ENCODE results near the gene NANP.

DNA sequence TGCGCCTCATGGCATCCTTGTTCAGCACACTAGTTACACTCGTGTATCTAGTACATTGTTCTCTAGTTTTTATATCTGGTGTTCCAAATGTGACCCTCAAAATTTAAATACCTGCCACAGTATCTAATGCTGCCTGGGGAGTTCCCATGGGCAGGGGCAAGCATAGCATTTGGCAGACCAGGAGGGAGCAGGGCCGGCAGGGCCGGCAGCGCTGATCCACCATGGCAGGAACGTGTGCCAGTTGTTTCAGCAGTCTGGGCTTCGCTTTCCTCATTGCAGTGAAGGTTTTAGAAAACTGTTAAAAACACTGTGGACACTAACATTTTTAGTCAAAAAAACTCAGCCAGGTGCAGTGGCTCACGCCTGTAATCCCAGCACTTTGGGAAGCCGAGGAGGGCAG lies 19.2 kb downstream of the NANP start:
- TF ChIP-seq, protein P1, sequence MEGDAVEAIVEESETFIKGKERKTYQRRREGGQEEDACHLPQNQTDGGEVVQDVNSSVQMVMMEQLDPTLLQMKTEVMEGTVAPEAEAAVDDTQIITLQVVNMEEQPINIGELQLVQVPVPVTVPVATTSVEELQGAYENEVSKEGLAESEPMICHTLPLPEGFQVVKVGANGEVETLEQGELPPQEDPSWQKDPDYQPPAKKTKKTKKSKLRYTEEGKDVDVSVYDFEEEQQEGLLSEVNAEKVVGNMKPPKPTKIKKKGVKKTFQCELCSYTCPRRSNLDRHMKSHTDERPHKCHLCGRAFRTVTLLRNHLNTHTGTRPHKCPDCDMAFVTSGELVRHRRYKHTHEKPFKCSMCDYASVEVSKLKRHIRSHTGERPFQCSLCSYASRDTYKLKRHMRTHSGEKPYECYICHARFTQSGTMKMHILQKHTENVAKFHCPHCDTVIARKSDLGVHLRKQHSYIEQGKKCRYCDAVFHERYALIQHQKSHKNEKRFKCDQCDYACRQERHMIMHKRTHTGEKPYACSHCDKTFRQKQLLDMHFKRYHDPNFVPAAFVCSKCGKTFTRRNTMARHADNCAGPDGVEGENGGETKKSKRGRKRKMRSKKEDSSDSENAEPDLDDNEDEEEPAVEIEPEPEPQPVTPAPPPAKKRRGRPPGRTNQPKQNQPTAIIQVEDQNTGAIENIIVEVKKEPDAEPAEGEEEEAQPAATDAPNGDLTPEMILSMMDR (IDR thresholded peaks at IDR 0.05 in 8 of 11, conservative IDR thresholded peaks at IDR 0.05 in 3 of 11), result no peak
- no peak for TF ChIP-seq POLR2A (IDR thresholded peaks at IDR 0.05)
- no peak for TF ChIP-seq POLR2AphosphoS5 (IDR thresholded peaks at IDR 0.05)

Measured in spleen (tissue), 7 donors.